SK-N-SH (cell line): ENCODE data around the gene RPF1. TPM values are rescaled to one million over a fixed set of nuclear protein-coding genes. Genes with fewer than 3 reads are reported as not detected.

Experiments used
- CTCF ChIA-PET: fragments of 300-600, 350-600 bp; formaldehyde crosslinking; extraction: SDS; loops from one replicate; lab custom pipeline; 2021; lab: Yijun Ruan, JAX
- POLR2A ChIA-PET: fragments of 350-600 bp; sonication (Branson Sonifier 250); formaldehyde crosslinking; extraction: SDS; loops from one replicate; lab custom pipeline; 2020; ENCODE audit warnings: antibody characterized with exemption, inconsistent platforms; lab: Yijun Ruan, JAX
- DNase-seq: peaks from one replicate; pipeline ENCODE4 v3.0.0; 2012
- H2AFZ ChIP-seq: fragments of 200-600 bp; sonication (generic); 2 replicates; pipeline ENCODE4 v1.8.1; 2016; ENCODE audit warnings: antibody characterized with exemption, mild to moderate bottlenecking, low read depth
- H3F3A ChIP-seq: fragments of 200-600 bp; sonication (generic); replicated peaks from 2 replicates; pipeline ENCODE3; 2016; ENCODE audit warnings: antibody characterized with exemption, mild to moderate bottlenecking; ENCODE audit not compliant: insufficient read depth
- H3K27ac ChIP-seq, 2 experiments: fragments of 200-500 bp in 1 of 2; fragments of 200-600 bp in 1 of 2; sonication (Bioruptor generic) in 1 of 2; sonication (generic), shearing (Covaris generic) in 1 of 2; 2 replicates each; pipeline versions ENCODE4 v1.5.1 to v1.6.1; 2014 to 2016; ENCODE audit warnings: low read depth in 2 of 2, inconsistent platforms in 1 of 2, low read length in 1 of 2, mild to moderate bottlenecking in 1 of 2, mixed read lengths in 1 of 2
- H3K27me3 ChIP-seq: fragments of 200-600 bp; sonication (generic), shearing (Covaris generic); 2 replicates; pipeline ENCODE4 v1.6.1; 2016; ENCODE audit warnings: mixed run types; ENCODE audit not compliant: insufficient read depth
- H3K36me3 ChIP-seq, 2 experiments: fragments of 200-500 bp in 1 of 2; fragments of 200-600 bp in 1 of 2; sonication (Bioruptor generic) in 1 of 2; sonication (generic) in 1 of 2; replicated peaks in 1 of 2; 2 replicates each; pipeline versions ENCODE3 to v1.5.1; 2014 to 2016; ENCODE audit warnings: low read length in 1 of 2, mild to moderate bottlenecking in 1 of 2; ENCODE audit not compliant: insufficient read depth in 2 of 2, control insufficient read depth in 1 of 2
- H3K4me1 ChIP-seq, 2 experiments: fragments of 200-500 bp in 1 of 2; fragments of 200-600 bp in 1 of 2; sonication (Bioruptor generic) in 1 of 2; sonication (generic), shearing (Covaris generic) in 1 of 2; 2 replicates each; pipeline versions ENCODE4 v1.5.1 to v1.6.1; 2014 to 2016; ENCODE audit warnings: low read depth in 1 of 2, low read length in 1 of 2, mixed run types in 1 of 2; ENCODE audit not compliant: insufficient read depth in 2 of 2, control insufficient read depth in 1 of 2
- H3K4me2 ChIP-seq: fragments of 200-600 bp; sonication (generic), shearing (Covaris generic); 2 replicates; pipeline ENCODE4 v1.6.1; 2017; ENCODE audit warnings: mixed run types
- H3K4me3 ChIP-seq, 2 experiments: fragments of 200-500 bp in 1 of 2; fragments of 200-600 bp in 1 of 2; sonication (Bioruptor generic) in 1 of 2; sonication (generic), shearing (Covaris generic) in 1 of 2; 2 replicates each; pipeline versions ENCODE4 v1.5.1 to v1.8.1; 2014 to 2016; ENCODE audit warnings: low read depth in 2 of 2, inconsistent platforms in 1 of 2, low read length in 1 of 2, mild to moderate bottlenecking in 1 of 2, mixed read lengths in 1 of 2, moderate library complexity in 1 of 2
- H3K79me2 ChIP-seq: fragments of 200-600 bp; sonication (generic); 2 replicates; pipeline ENCODE4 v1.8.1; 2017; ENCODE audit warnings: mild to moderate bottlenecking; ENCODE audit not compliant: insufficient read depth
- H3K9ac ChIP-seq: fragments of 200-600 bp; sonication (generic); 2 replicates; pipeline ENCODE4 v1.6.1; 2017; ENCODE audit warnings: mixed run types
- H3K9me2 ChIP-seq: fragments of 200-600 bp; sonication (generic); 2 replicates; pipeline ENCODE4 v1.6.1; 2017; ENCODE audit warnings: mixed run types
- H3K9me3 ChIP-seq: fragments of 200-600 bp; sonication (generic); 2 replicates; pipeline ENCODE4 v1.6.1; 2017; ENCODE audit warnings: mixed run types, mild to moderate bottlenecking, moderate library complexity
- H4K20me1 ChIP-seq: fragments of 200-600 bp; sonication (generic); 2 replicates; pipeline ENCODE4 v1.6.1; 2017; ENCODE audit warnings: mild to moderate bottlenecking, mixed run types; ENCODE audit not compliant: insufficient read depth
- CHD2 ChIP-seq: fragments of 150-350 bp; IDR thresholded peaks from 2 replicates; pipeline ENCODE4 v1.6.1; 2018; ENCODE audit warnings: low read length; ENCODE audit not compliant: partially characterized antibody
- ELF1 ChIP-seq: IDR thresholded peaks from 2 replicates; pipeline ENCODE4 v1.4.0; 2012
- EP300 ChIP-seq, 2 experiments: IDR thresholded peaks; 2 replicates each; pipeline versions ENCODE4 v1.4.0 to v1.6.1; 2012; ENCODE audit warnings: borderline replicate concordance in 1 of 2, low read depth in 1 of 2, low read length in 1 of 2
- FOSL2 ChIP-seq: IDR thresholded peaks from 2 replicates; pipeline ENCODE4 v1.4.0; 2012; ENCODE audit warnings: low read depth, mild to moderate bottlenecking, moderate library complexity, borderline replicate concordance
- FOXJ3 ChIP-seq: sonication (generic); formaldehyde crosslinking; IDR thresholded peaks from 2 replicates; pipeline ENCODE4 v1.5.1; 2020; ENCODE audit warnings: mild to moderate bottlenecking, missing genetic modification reagents
- FOXM1 ChIP-seq: IDR thresholded peaks from 2 replicates; pipeline ENCODE4 v1.4.0; 2012; ENCODE audit warnings: low read depth, mild to moderate bottlenecking
- GABPA ChIP-seq: IDR thresholded peaks from 2 replicates; pipeline ENCODE4 v1.4.0; 2012; ENCODE audit warnings: low read depth, mild to moderate bottlenecking
- GATA2 ChIP-seq: sonication (generic); formaldehyde crosslinking; IDR thresholded peaks from 2 replicates; pipeline ENCODE4 v1.5.0; 2020; ENCODE audit warnings: mild to moderate bottlenecking, missing genetic modification reagents
- JUND ChIP-seq: IDR thresholded peaks from 2 replicates; pipeline ENCODE4 v1.4.0; 2012
- MAX ChIP-seq: IDR thresholded peaks from 2 replicates; pipeline ENCODE4 v1.4.0; 2012; ENCODE audit warnings: low read depth
- MXI1 ChIP-seq: IDR thresholded peaks from 2 replicates; pipeline ENCODE4 v1.6.1; 2012; ENCODE audit warnings: mild to moderate bottlenecking, low read depth, low read length, improper control_type of control experiment
- RCOR1 ChIP-seq: fragments of 150-350 bp; IDR thresholded peaks from 2 replicates; pipeline ENCODE4 v1.6.1; 2017; ENCODE audit warnings: antibody characterized with exemption, low read length
- REST ChIP-seq: IDR thresholded peaks from 2 replicates; pipeline ENCODE4 v1.6.1; 2012; ENCODE audit warnings: mild to moderate bottlenecking, low read depth, low read length, moderate library complexity
- SIN3A ChIP-seq: IDR thresholded peaks from 2 replicates; pipeline ENCODE4 v1.6.1; 2012; ENCODE audit warnings: low read depth, mild to moderate bottlenecking, low read length, moderate library complexity, borderline replicate concordance
- TEAD4 ChIP-seq: IDR thresholded peaks from 2 replicates; pipeline ENCODE4 v1.4.0; 2012; ENCODE audit warnings: mild to moderate bottlenecking, borderline replicate concordance; ENCODE audit not compliant: insufficient read depth
- USF1 ChIP-seq: IDR thresholded peaks from 2 replicates; pipeline ENCODE4 v1.4.0; 2012; ENCODE audit warnings: low read depth, borderline replicate concordance
- WGBS: methylation state at CpG from one replicate; pipeline ENCODE4 v1.1.6; 2017; ENCODE audit warnings: low lambda C conversion rate; 5-methylcytosine and 5-hydroxymethylcytosine counted together
- polyA plus RNA-seq, 3 experiments: library from polyadenylated mRNA; depleted of rRNA; stranded (reverse); fragments of >200 nt; gene quantifications; 2 replicates each; pipeline ENCODE4 v1.2.3, GENCODE V29; 2012

The RPF1 gene
- polyA plus RNA-seq, 1 of the 3 experiments (the other 2 are of a cell fraction) = 22.6 TPM

GRCh38 chr1:84502927-84503326 lies 23.9 kb downstream of the RPF1 start:
- 49% methylated on average over 5 of the region's 5 CpGs for WGBS
- Histone ChIP-seq H3K9me2 (no peaks in the 10 kb centered on the region), H3K4me1 (peaks cover 8 to 21% of the 10 kb centered on the region in 2 experiments; a peak in 3 of 4 replicates), H4K20me1 (peaks cover 62% of the 10 kb centered on the region), H3F3A (peaks cover 7% of the 10 kb centered on the region), H3K36me3 (peaks cover 35 to 41% of the 10 kb centered on the region in 2 experiments), H3K27me3 (no peaks in the 10 kb centered on the region), H2AFZ (no peak overlapping the region), H3K27ac (peak overlapping the region in 1 of 2 experiments; percentile 11; a peak in 1 of 4 replicates), H3K4me3 (0 out of 4 replicates have a peak overlapping the region, but pooled peaks of 1 of the 2 experiments have one; percentile 10), H3K9me3 (no peaks in the 10 kb centered on the region), H3K9ac (no peak overlapping the region), H3K4me2 (peak overlapping the region; percentile 86), H3K79me2 (peaks cover 87% of the 10 kb centered on the region)
- ChIA-PET POLR2A (no interaction called here), CTCF (interaction anchor here (4.2 kb wide), 1 partner anchor 118 kb away, joined by 28 read pairs; no protein-coding TSS in a partner anchor)
- no peak for DNase-seq
- TF ChIP-seq GABPA = no peak
- TF ChIP-seq FOSL2 = no peak
- no peak for TF ChIP-seq RCOR1
- no peak for TF ChIP-seq FOXJ3 (CRISPR knock-in tag)
- TF ChIP-seq CHD2 = no peak
- no peak for TF ChIP-seq JUND
- no peak for TF ChIP-seq EP300 (IDR thresholded peaks at IDR 0.05; ENCODE audit: borderline replicate concordance in 1 of 2, low read depth in 1 of 2, low read length in 1 of 2)
- TF ChIP-seq USF1 = 0 out of 2 replicates have a peak, but pooled peaks have one; percentile 41
- TF ChIP-seq REST = no peak
- TF ChIP-seq TEAD4 = no peak
- no peak for TF ChIP-seq SIN3A
- TF ChIP-seq GATA2 (CRISPR knock-in tag) = no peak
- no peak for TF ChIP-seq MAX
- TF ChIP-seq MXI1 = peak; percentile 41; the same call in 1 of the 2 replicates
- no peak for TF ChIP-seq FOXM1
- no peak for TF ChIP-seq ELF1
